DND-41 (cell line): ENCODE measurements around the gene PLEKHA8.

Source experiments
- ATAC-seq: fragments of 200-7000 bp; cut with Tn5 transposase; 3 replicates; pipeline ENCODE4 v1.9.1; 2021; ENCODE audit warnings: low read depth; ENCODE audit not compliant: insufficient read depth
- DNase-seq: peaks from one replicate; pipeline ENCODE4 v3.0.0-alpha.2; 2020
- H2AFZ ChIP-seq: 2 replicates; pipeline ENCODE4 v1.6.0; 2012; ENCODE audit warnings: low read depth, low read length
- H3K27ac ChIP-seq: 2 replicates; pipeline ENCODE4 v1.5.1; 2012; ENCODE audit warnings: low read length, inconsistent platforms
- H3K27me3 ChIP-seq: fragments of 200-600 bp; sonication (generic); 2 replicates; pipeline ENCODE4 v1.6.0; 2012; ENCODE audit warnings: low read length, mild to moderate bottlenecking, inconsistent platforms; ENCODE audit not compliant: insufficient read depth, poor library complexity
- H3K36me3 ChIP-seq: 2 replicates; pipeline ENCODE4 v1.5.1; 2012; ENCODE audit warnings: low read length, inconsistent platforms; ENCODE audit not compliant: insufficient read depth
- H3K4me1 ChIP-seq: 2 replicates; pipeline ENCODE4 v1.5.1; 2012; ENCODE audit warnings: mild to moderate bottlenecking, low read length; ENCODE audit not compliant: insufficient read depth
- H3K4me2 ChIP-seq: 2 replicates; pipeline ENCODE4 v1.6.0; 2012; ENCODE audit warnings: mild to moderate bottlenecking, moderate library complexity, low read length, inconsistent platforms; ENCODE audit not compliant: insufficient read depth
- H3K4me3 ChIP-seq, 2 experiments: fragments of 200-600 bp in 1 of 2; shearing (Covaris generic) in 1 of 2; 2 replicates each; pipeline ENCODE4 v1.5.1; 2012 to 2016; ENCODE audit warnings: inconsistent platforms in 2 of 2, low read length in 2 of 2, mild to moderate bottlenecking in 2 of 2, low read depth in 1 of 2, moderate library complexity in 1 of 2
- H3K79me2 ChIP-seq: 2 replicates; pipeline ENCODE4 v1.6.0; 2012; ENCODE audit warnings: low read length, inconsistent platforms; ENCODE audit not compliant: insufficient read depth
- H3K9ac ChIP-seq: 2 replicates; pipeline ENCODE4 v1.6.0; 2012; ENCODE audit warnings: low read depth, mild to moderate bottlenecking, inconsistent platforms, low read length, moderate library complexity
- H3K9me3 ChIP-seq: 2 replicates; pipeline ENCODE4 v1.5.1; 2012; ENCODE audit warnings: low read length, moderate library complexity, mild to moderate bottlenecking, inconsistent platforms; ENCODE audit not compliant: insufficient read depth, severe bottlenecking
- H4K20me1 ChIP-seq: 2 replicates; pipeline ENCODE4 v1.6.0; 2012; ENCODE audit warnings: low read length; ENCODE audit not compliant: insufficient read depth
- CTCF ChIP-seq: IDR thresholded peaks from 2 replicates; pipeline ENCODE4 v1.5.1; 2012; ENCODE audit warnings: borderline replicate concordance, low read length, moderate library complexity, mild to moderate bottlenecking; ENCODE audit not compliant: poor library complexity, severe bottlenecking; ENCODE audit errors: extremely low read depth
- EZH2 ChIP-seq: IDR thresholded peaks from 3 replicates; pipeline ENCODE4 v1.6.1; 2012; ENCODE audit warnings: borderline replicate concordance, low read depth, mild to moderate bottlenecking, moderate library complexity, low read length, inconsistent platforms; ENCODE audit not compliant: severe bottlenecking

The PLEKHA8 gene

GRCh38 chr7:30140456-30140855 is 112.2 kb downstream of the PLEKHA8 start:
- Histone ChIP-seq H2AFZ (no peak overlapping the region), H3K4me1 (peaks cover 4% of the 10 kb centered on the region), H3K79me2 (no peaks in the 10 kb centered on the region), H3K9ac (no peak overlapping the region), H3K27ac (no peak overlapping the region), H3K9me3 (no peaks in the 10 kb centered on the region), H3K36me3 (no peaks in the 10 kb centered on the region), H3K4me3 (no peak overlapping the region), H3K4me2 (no peak overlapping the region), H3K27me3 (no peaks in the 10 kb centered on the region), H4K20me1 (no peaks in the 10 kb centered on the region)
- ATAC-seq (no peak), DNase-seq (no peak)
- TF ChIP-seq CTCF (no peak), EZH2 (no peak)

DNA sequence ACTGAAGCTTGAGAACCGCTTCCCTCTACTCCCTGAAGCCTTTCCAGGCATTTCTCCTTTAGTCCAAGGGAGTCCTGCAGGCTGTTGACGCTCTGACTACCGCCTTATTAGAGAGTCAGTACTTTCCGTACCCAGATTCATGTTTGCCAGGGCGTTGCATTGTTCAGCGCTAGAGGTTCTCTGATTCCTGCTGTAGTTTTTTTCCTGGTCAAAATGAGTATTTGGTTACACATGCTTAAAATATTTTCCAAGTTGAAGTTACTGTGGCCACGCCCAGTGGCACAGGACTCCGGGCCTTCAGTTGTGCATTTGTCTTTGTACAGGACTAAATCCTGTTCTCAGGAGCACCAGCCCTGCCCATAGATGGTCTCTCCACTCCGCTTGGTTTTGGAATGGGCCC is 114.5 kb downstream of the PLEKHA8 start:
- DNase-seq (no peak), ATAC-seq (no peak)
- no peak overlapping the region for H3K4me3 ChIP-seq
- no peak for TF ChIP-seq CTCF
- TF ChIP-seq EZH2: no peak
- no peaks in the 10 kb centered on the region for H3K9me3 ChIP-seq
- no peaks in the 10 kb centered on the region for H3K27me3 ChIP-seq
- no peaks in the 10 kb centered on the region for H3K36me3 ChIP-seq
- no peak overlapping the region for H2AFZ ChIP-seq
- no peak overlapping the region for H3K27ac ChIP-seq
- no peaks in the 10 kb centered on the region for H3K4me1 ChIP-seq
- H3K79me2 ChIP-seq: no peaks in the 10 kb centered on the region
- no peak overlapping the region for H3K9ac ChIP-seq
- no peak overlapping the region for H3K4me2 ChIP-seq
- H4K20me1 ChIP-seq: no peaks in the 10 kb centered on the region

GRCh38 chr7:30143748-30144251 is 115.6 kb downstream of the PLEKHA8 start:
- Histone ChIP-seq H3K9me3 (no peaks in the 10 kb centered on the region), H3K79me2 (no peaks in the 10 kb centered on the region), H3K27me3 (no peaks in the 10 kb centered on the region), H2AFZ (no peak overlapping the region), H3K9ac (no peak overlapping the region), H3K4me1 (no peaks in the 10 kb centered on the region), H3K4me2 (no peak overlapping the region), H3K27ac (no peak overlapping the region), H3K36me3 (no peaks in the 10 kb centered on the region), H4K20me1 (no peaks in the 10 kb centered on the region), H3K4me3 (no peak overlapping the region)
- TF ChIP-seq EZH2 (no peak), CTCF (no peak)
- peak; percentile 48; the same call in 1 of the 3 replicates for ATAC-seq
- no peak for DNase-seq

GRCh38 chr7:30144657-30145306 is 116.6 kb downstream of the PLEKHA8 start:
- H3K4me2 ChIP-seq: no peak overlapping the region
- no peak overlapping the region for H3K4me3 ChIP-seq
- ATAC-seq: no peak
- TF ChIP-seq EZH2 (no peak), CTCF (no peak)
- H4K20me1 ChIP-seq: no peaks in the 10 kb centered on the region
- H3K79me2 ChIP-seq: no peaks in the 10 kb centered on the region
- no peak for DNase-seq
- no peaks in the 10 kb centered on the region for H3K4me1 ChIP-seq
- H2AFZ ChIP-seq: no peak overlapping the region
- no peak overlapping the region for H3K9ac ChIP-seq
- no peak overlapping the region for H3K27ac ChIP-seq
- H3K27me3 ChIP-seq: no peaks in the 10 kb centered on the region
- no peaks in the 10 kb centered on the region for H3K36me3 ChIP-seq
- H3K9me3 ChIP-seq: no peaks in the 10 kb centered on the region
